B cell (primary cell): ENCODE results near the gene ITGB1BP2. TPM values are rescaled to one million over a fixed set of nuclear protein-coding genes. Genes with fewer than 3 reads are reported as not detected.
"Not testable (repeated sequence)": the region's sequence is repeated elsewhere in the genome, so short reads cannot be mapped to it uniquely, and the experiment has no call there.

Source experiments
- ATAC-seq: fragments of 200-7000 bp; cut with Tn5 transposase; one replicate; pipeline ENCODE4 v1.10.0; 2021; ENCODE audit warnings: low read depth, mild to moderate bottlenecking, moderate number of reproducible peaks, moderate library complexity
- CTCF ChIA-PET: fragments of 350-600 bp; sonication (Branson Sonifier 250); formaldehyde crosslinking; loops from one replicate; lab custom pipeline; 2021; ENCODE audit warnings: antibody characterized with exemption, inconsistent platforms; lab: Charles Lee
- POLR2A ChIA-PET: fragments of 350-600 bp; sonication (Branson Sonifier 250); formaldehyde crosslinking; loops from one replicate; lab custom pipeline; 2021; ENCODE audit warnings: antibody characterized with exemption; lab: Charles Lee
- DNase-seq: peaks from one replicate; pipeline ENCODE4 v3.0.0; 2013
- H2AFZ ChIP-seq: 2 replicates; pipeline ENCODE4 v1.6.1; 2012; ENCODE audit warnings: mild to moderate bottlenecking, low read depth, low read length; ENCODE audit not compliant: insufficient read depth, poor library complexity, severe bottlenecking
- H3K27ac ChIP-seq, 2 donors: 1 replicate in 1 of 2; 2 replicates in 1 of 2; pipeline ENCODE4 v1.5.1; 2012 to 2013; ENCODE audit warnings: low read length in 2 of 2, mild to moderate bottlenecking in 2 of 2, moderate library complexity in 1 of 2
- H3K27me3 ChIP-seq, 4 experiments: fragments of 200-600 bp in 1 of 4; sonication (generic) in 1 of 4; replicated peaks in 1 of 4; 1 replicate in 2 of 4; 2 replicates in 2 of 4; pipeline versions ENCODE4 v1.6.1 to v1.7.0; 2013 to 2016; ENCODE audit warnings: low read length in 3 of 4, mild to moderate bottlenecking in 2 of 4, mixed read lengths in 1 of 4, moderate library complexity in 1 of 4; ENCODE audit not compliant: insufficient read depth in 4 of 4, control insufficient read depth in 3 of 4; ENCODE audit errors: control extremely low read depth in 1 of 4
- H3K36me3 ChIP-seq, 2 experiments: replicated peaks in 1 of 2; 1 replicate in 1 of 2; 2 replicates in 1 of 2; pipeline versions ENCODE4 v1.6.1 to v1.7.1; 2013; ENCODE audit warnings: low read length in 1 of 2; ENCODE audit not compliant: insufficient read depth in 2 of 2, control insufficient read depth in 1 of 2; ENCODE audit errors: control extremely low read depth in 1 of 2, extremely low read depth in 1 of 2
- H3K4me1 ChIP-seq, 2 donors: fragments of 200-600 bp in 1 of 2; sonication (generic) in 1 of 2; 1 replicate in 1 of 2; 2 replicates in 1 of 2; pipeline versions ENCODE4 v1.5.1 to v1.6.1; 2013 to 2017; ENCODE audit warnings: low read length in 2 of 2; ENCODE audit not compliant: control insufficient read depth in 2 of 2, insufficient read depth in 2 of 2
- H3K4me2 ChIP-seq: replicated peaks from 2 replicates; pipeline ENCODE3; 2012; ENCODE audit warnings: mild to moderate bottlenecking, low read depth, low read length; ENCODE audit not compliant: poor library complexity, severe bottlenecking
- H3K4me3 ChIP-seq, 5 experiments: fragments of 200-600 bp in 1 of 5; sonication (generic) in 1 of 5; 1 replicate in 3 of 5; 2 replicates in 2 of 5; pipeline versions ENCODE4 v1.5.1 to v1.7.0; 2011 to 2016; ENCODE audit warnings: low read length in 4 of 5, mild to moderate bottlenecking in 4 of 5, low read depth in 2 of 5, control low read depth in 1 of 5, moderate library complexity in 1 of 5; ENCODE audit not compliant: insufficient read depth in 1 of 5; ENCODE audit errors: control extremely low read depth in 1 of 5, extremely low read depth in 1 of 5
- H3K79me2 ChIP-seq: fragments of 200-600 bp; sonication (generic); one replicate; pipeline ENCODE4 v1.6.0; 2016; ENCODE audit warnings: low read length; ENCODE audit not compliant: control insufficient read depth, insufficient read depth
- H3K9ac ChIP-seq: fragments of 200-600 bp; sonication (generic); 2 replicates; pipeline ENCODE4 v1.6.1; 2017; ENCODE audit warnings: mild to moderate bottlenecking, low read length, moderate library complexity
- H3K9me3 ChIP-seq, 3 donors: one replicate each; pipeline versions ENCODE4 v1.6.1 to v1.7.1; 2013; ENCODE audit warnings: low read length in 2 of 3; ENCODE audit not compliant: control insufficient read depth in 2 of 3, insufficient read depth in 1 of 3; ENCODE audit errors: control extremely low read depth in 1 of 3
- H4K20me1 ChIP-seq: 2 replicates; pipeline ENCODE4 v1.6.0; 2012; ENCODE audit warnings: mild to moderate bottlenecking, low read length; ENCODE audit not compliant: insufficient read depth, control insufficient read depth, poor library complexity, severe bottlenecking
- H3K27ac Mint-ChIP-seq: one replicate; pipeline ENCODE4 v1.8.0; 2021; ENCODE audit warnings: mixed read lengths
- H3K27me3 Mint-ChIP-seq: one replicate; pipeline ENCODE4 v1.8.0; 2021; ENCODE audit warnings: mixed read lengths
- H3K4me1 Mint-ChIP-seq: one replicate; pipeline ENCODE4 v1.8.0; 2021; ENCODE audit warnings: mixed read lengths
- H3K4me3 Mint-ChIP-seq: one replicate; pipeline ENCODE4 v1.8.0; 2021; ENCODE audit warnings: mixed read lengths
- H3K9me3 Mint-ChIP-seq: one replicate; pipeline ENCODE4 v1.8.0; 2022; ENCODE audit warnings: mixed read lengths; ENCODE audit not compliant: insufficient read depth
- CTCF ChIP-seq: fragments of 200-600 bp; IDR thresholded peaks from one replicate; pipeline ENCODE4 v1.8.0; 2022; ENCODE audit warnings: antibody characterized with exemption, mild to moderate bottlenecking
- EZH2 ChIP-seq: IDR thresholded peaks from 2 replicates; pipeline ENCODE4 v1.6.1; 2012; ENCODE audit warnings: borderline replicate concordance, low read depth, mild to moderate bottlenecking, moderate library complexity, low read length; ENCODE audit not compliant: insufficient read depth, poor library complexity, severe bottlenecking
- WGBS: methylation state at CpG from one replicate; pipeline ENCODE4 v1.1.5; 2013; ENCODE audit warnings: missing lambda C conversion rate; ENCODE audit not compliant: insufficient coverage; 5-methylcytosine and 5-hydroxymethylcytosine counted together
- intact Hi-C: fragments of 100-400 bp; cut with micrococcal nuclease; formaldehyde crosslinking; loops from one replicate; pipeline ENCODE4 v1.10.0; 2022
- polyA plus RNA-seq: library from polyadenylated mRNA; depleted of rRNA; stranded (reverse); fragments of >200 nt; gene quantifications from 2 replicates; pipeline ENCODE4 v1.2.3, GENCODE V29; 2012
- total RNA-seq, 2 donors: library from RNA; stranded (reverse); fragments of 120-200 nt in 1 of 2; gene quantifications; 1 replicate in 1 of 2; 2 replicates in 1 of 2; pipeline versions ENCODE4 v1.2.3 to v1.2.4, GENCODE V29; 2013 to 2022

The ITGB1BP2 gene
- total and polyA plus RNA-seq, 2 donors (not counting 1 experiment from before 2014, with no cell fraction given): 2.2 to 3.7 TPM

GRCh38 chrX:71296806-71297205, 4.7 kb upstream of the ITGB1BP2 start:
- H3K27me3 Mint-ChIP-seq: no peaks in the 10 kb centered on the region

GRCh38 chrX:71298119-71298518, 3.4 kb upstream of the ITGB1BP2 start:
- no peaks in the 10 kb centered on the region for H3K4me1 ChIP-seq
- no peaks in the 10 kb centered on the region for H3K27me3 Mint-ChIP-seq
- intact Hi-C loops: no loop called here
- H3K36me3 ChIP-seq: peaks cover 0 to 47% of the 10 kb centered on the region in 2 experiments
- CTCF ChIA-PET: no interaction called here
- H3K79me2 ChIP-seq: no peaks in the 10 kb centered on the region
- H3K27me3 ChIP-seq: no peaks in the 10 kb centered on the region
- no peak for DNase-seq
- no peak overlapping the region for H3K4me3 ChIP-seq
- WGBS: 100% methylated on average over 1 of the region's 3 CpGs
- POLR2A ChIA-PET: interaction anchor here (0.5 kb wide), 1 partner anchor 37 kb away, joined by 3 read pairs; no protein-coding TSS in a partner anchor
- no peak overlapping the region for H3K4me2 ChIP-seq
- no peak overlapping the region for H2AFZ ChIP-seq
- no peaks in the 10 kb centered on the region for H3K4me1 Mint-ChIP-seq
- H3K27ac Mint-ChIP-seq: no peak overlapping the region
- H3K4me3 Mint-ChIP-seq: no peak overlapping the region
- ATAC-seq: no peak
- H4K20me1 ChIP-seq: peaks cover 11% of the 10 kb centered on the region
- H3K27ac ChIP-seq: no peak overlapping the region
- no peaks in the 10 kb centered on the region for H3K9me3 ChIP-seq
- H3K9ac ChIP-seq: no peak overlapping the region
- H3K9me3 Mint-ChIP-seq: no peaks in the 10 kb centered on the region
- TF ChIP-seq CTCF (no peak), EZH2 (no peak)

More at GRCh38 chrX:71296806-71297205, 4.7 kb upstream of the ITGB1BP2 start:
- Histone ChIP-seq H3K27ac (no peak overlapping the region), H4K20me1 (peaks cover 11% of the 10 kb centered on the region), H3K4me2 (no peak overlapping the region), H3K79me2 (peaks cover 3% of the 10 kb centered on the region), H3K9ac (no peak overlapping the region), H3K27me3 (no peaks in the 10 kb centered on the region), H3K36me3 (peaks cover 0 to 60% of the 10 kb centered on the region in 2 experiments), H3K4me1 (no peaks in the 10 kb centered on the region), H3K4me3 (no peak overlapping the region), H3K9me3 (no peaks in the 10 kb centered on the region), H2AFZ (no peak overlapping the region)
- no peaks in the 10 kb centered on the region for H3K4me1 Mint-ChIP-seq
- no peaks in the 10 kb centered on the region for H3K9me3 Mint-ChIP-seq
- intact Hi-C loops: no loop called here
- ATAC-seq: no peak
- no peak overlapping the region for H3K4me3 Mint-ChIP-seq
- WGBS: 100% methylated on average over 1 of the region's 6 CpGs
- TF ChIP-seq EZH2 (no peak), CTCF (no peak)
- ChIA-PET CTCF (interaction anchor here (0.6 kb wide), 1 partner anchor 31 kb away, joined by 3 read pairs; no protein-coding TSS in a partner anchor), POLR2A (no interaction called here)
- no peak for DNase-seq
- H3K27ac Mint-ChIP-seq: no peak overlapping the region

GRCh38 chrX:71300064-71300463, 1.5 kb upstream of the ITGB1BP2 start:
- H3K4me2 ChIP-seq, H3K27ac ChIP-seq, H3K27me3 ChIP-seq, H3K79me2 ChIP-seq, POLR2A ChIA-PET, H4K20me1 ChIP-seq, H3K4me1 ChIP-seq, H3K4me1 Mint-ChIP-seq, H3K4me3 ChIP-seq, intact Hi-C loops, CTCF ChIA-PET, DNase-seq, H3K9ac ChIP-seq, H3K9me3 ChIP-seq, H3K27ac Mint-ChIP-seq, H2AFZ ChIP-seq, H3K27me3 Mint-ChIP-seq, H3K4me3 Mint-ChIP-seq, H3K9me3 Mint-ChIP-seq, ATAC-seq: not testable (repeated sequence)
- H3K36me3 ChIP-seq: peaks cover 0 to 36% of the 10 kb centered on the region in 2 experiments
- WGBS: 100% methylated on average over 1 of the region's 7 CpGs
